Large intestine (tissue), 3 donors: ENCODE results near the gene FOXL3. TPM values are rescaled to one million over a fixed set of nuclear protein-coding genes. Genes with fewer than 3 reads are reported as not detected.
A peak's percentile ranks its signal among the peaks of the same experiment; 100 is the strongest.

Experiments used
- DNase-seq, 2 donors: peaks; one replicate each; pipeline versions ENCODE4 v3.0.0 to v3.0.0-alpha.2; 2013
- H3K27ac ChIP-seq: one replicate; pipeline ENCODE4 v1.5.1; 2013; ENCODE audit warnings: low read length
- H3K27me3 ChIP-seq: 2 replicates; pipeline ENCODE4 v1.6.1; 2013; ENCODE audit warnings: low read length; ENCODE audit not compliant: control insufficient read depth, insufficient read depth
- H3K36me3 ChIP-seq: 2 replicates; pipeline ENCODE4 v1.6.1; 2013; ENCODE audit warnings: low read length; ENCODE audit not compliant: control insufficient read depth, insufficient read depth
- H3K4me1 ChIP-seq: one replicate; pipeline ENCODE4 v1.6.1; 2013; ENCODE audit warnings: low read length; ENCODE audit not compliant: control insufficient read depth, insufficient read depth
- H3K4me3 ChIP-seq: one replicate; pipeline ENCODE4 v1.5.1; 2013; ENCODE audit warnings: low read length
- H3K9me3 ChIP-seq: one replicate; pipeline ENCODE4 v1.6.1; 2013; ENCODE audit warnings: mild to moderate bottlenecking, low read depth, low read length, moderate library complexity; ENCODE audit not compliant: control insufficient read depth
- WGBS: methylation state at CpG from one replicate; pipeline ENCODE4 v1.1.5; 2013; ENCODE audit warnings: low lambda C conversion rate; ENCODE audit not compliant: insufficient coverage; 5-methylcytosine and 5-hydroxymethylcytosine counted together
- polyA plus RNA-seq: library from polyadenylated mRNA; unstranded; fragments of 120-200 nt; gene quantifications from one replicate; pipeline ENCODE4 v1.2.1, GENCODE V29; 2013

Gene FOXL3
- polyA plus RNA-seq, 1 donor = 0.09 TPM

GRCh38 chr7:278081-278480 lies 11.9 kb upstream of the FOXL3 start:
- DNase-seq = no peak

GRCh38 chr7:279821-280220 lies 10.1 kb upstream of the FOXL3 start:
- peaks cover 13% of the 10 kb centered on the region for H3K4me1 ChIP-seq
- no peak overlapping the region for H3K4me3 ChIP-seq
- WGBS = 57% methylated on average over 1 of the region's 10 CpGs

More at GRCh38 chr7:278081-278480, 11.9 kb upstream of the FOXL3 start:
- Histone ChIP-seq H3K9me3 (peaks cover 22% of the 10 kb centered on the region), H3K36me3 (no peaks in the 10 kb centered on the region), H3K27me3 (no peaks in the 10 kb centered on the region), H3K27ac (no peak overlapping the region), H3K4me1 (no peaks in the 10 kb centered on the region), H3K4me3 (no peak overlapping the region)
- WGBS = 100% methylated on average over 1 of the region's 5 CpGs

GRCh38 chr7:280461-280860 lies 9.5 kb upstream of the FOXL3 start:
- Histone ChIP-seq H3K36me3 (no peaks in the 10 kb centered on the region), H3K4me1 (peaks cover 20% of the 10 kb centered on the region), H3K27me3 (no peaks in the 10 kb centered on the region), H3K27ac (no peak overlapping the region), H3K9me3 (peaks cover 18% of the 10 kb centered on the region), H3K4me3 (no peak overlapping the region)
- no peak for DNase-seq
- no CpG with 5 or more reads among the region's 11 CpGs for WGBS

More at GRCh38 chr7:279821-280220, 10.1 kb upstream of the FOXL3 start:
- Histone ChIP-seq H3K9me3 (peaks cover 19% of the 10 kb centered on the region), H3K36me3 (no peaks in the 10 kb centered on the region), H3K27ac (no peak overlapping the region), H3K27me3 (no peaks in the 10 kb centered on the region)
- no peak for DNase-seq

- Histone ChIP-seq H3K27me3 (no peaks in the 10 kb centered on the region), H3K36me3 (no peaks in the 10 kb centered on the region), H3K27ac (no peak overlapping the region), H3K4me1 (peaks cover 30% of the 10 kb centered on the region), H3K4me3 (no peak overlapping the region), H3K9me3 (peaks cover 6% of the 10 kb centered on the region)
- WGBS = no CpG with 5 or more reads among the region's 8 CpGs
- DNase-seq = no peak
These were observed 8.3 kb upstream of the FOXL3 start for GRCh38 chr7:281637-282036.

- no peak overlapping the region for H3K4me3 ChIP-seq
- peaks cover 5% of the 10 kb centered on the region for H3K9me3 ChIP-seq
- no peaks in the 10 kb centered on the region for H3K36me3 ChIP-seq
- DNase-seq = no peak
- H3K4me1 ChIP-seq = peaks cover 30% of the 10 kb centered on the region
- WGBS = 100% methylated on average over 1 of the region's 25 CpGs
- H3K27me3 ChIP-seq = no peaks in the 10 kb centered on the region
- H3K27ac ChIP-seq = no peak overlapping the region
These were observed 7.3 kb upstream of the FOXL3 start for GRCh38 chr7:282621-283020.

GRCh38 chr7:284762-285722 lies 4.9 kb upstream of the FOXL3 start:
- no CpG with 5 or more reads among the region's 37 CpGs for WGBS
- H3K27me3 ChIP-seq = peaks cover 17% of the 10 kb centered on the region
- H3K27ac ChIP-seq = peak overlapping the region; percentile 85
- H3K9me3 ChIP-seq = peaks cover 15% of the 10 kb centered on the region
- DNase-seq = peak; percentile 54 to 85
- H3K4me1 ChIP-seq = peaks cover 32% of the 10 kb centered on the region
- no peaks in the 10 kb centered on the region for H3K36me3 ChIP-seq
- peak overlapping the region; percentile 23 for H3K4me3 ChIP-seq

GRCh38 chr7:285731-286130 lies 4.2 kb upstream of the FOXL3 start:
- WGBS = no CpG with 5 or more reads among the region's 16 CpGs

GRCh38 chr7:286266-286665 lies 3.7 kb upstream of the FOXL3 start:
- Histone ChIP-seq H3K27ac (no peak overlapping the region), H3K4me3 (no peak overlapping the region), H3K27me3 (peaks cover 26% of the 10 kb centered on the region), H3K36me3 (no peaks in the 10 kb centered on the region), H3K4me1 (peaks cover 38% of the 10 kb centered on the region), H3K9me3 (peaks cover 17% of the 10 kb centered on the region)
- WGBS = no CpG with 5 or more reads among the region's 18 CpGs
- DNase-seq = no peak

More at GRCh38 chr7:285731-286130, 4.2 kb upstream of the FOXL3 start:
- peak in 1 of 2 donors; percentile 20 for DNase-seq
- Histone ChIP-seq H3K9me3 (peaks cover 17% of the 10 kb centered on the region), H3K4me3 (no peak overlapping the region), H3K27ac (peak overlapping the region; percentile 85), H3K27me3 (peaks cover 24% of the 10 kb centered on the region), H3K4me1 (peaks cover 38% of the 10 kb centered on the region), H3K36me3 (no peaks in the 10 kb centered on the region)

GRCh38 chr7:288671-289101 lies 1.3 kb upstream of the FOXL3 start:
- peaks cover 45% of the 10 kb centered on the region for H3K27me3 ChIP-seq
- no peak overlapping the region for H3K4me3 ChIP-seq
- DNase-seq = no peak
- peaks cover 33% of the 10 kb centered on the region for H3K4me1 ChIP-seq
- WGBS = no CpG with 5 or more reads among the region's 14 CpGs
- H3K36me3 ChIP-seq = no peaks in the 10 kb centered on the region
- H3K27ac ChIP-seq = no peak overlapping the region
- H3K9me3 ChIP-seq = peaks cover 12% of the 10 kb centered on the region

- H3K36me3 ChIP-seq = no peaks in the 10 kb centered on the region
- peaks cover 35% of the 10 kb centered on the region for H3K4me1 ChIP-seq
- peaks cover 12% of the 10 kb centered on the region for H3K9me3 ChIP-seq
- H3K4me3 ChIP-seq = no peak overlapping the region
- DNase-seq = peak in 1 of 2 donors; percentile 9
- H3K27me3 ChIP-seq = peaks cover 48% of the 10 kb centered on the region
- no CpG with 5 or more reads among the region's 46 CpGs for WGBS
- no peak overlapping the region for H3K27ac ChIP-seq
These were observed 688 bp upstream of the FOXL3 start for GRCh38 chr7:289209-289755.
